Measurements from ENCODE around the gene VWA3A. TPM values are rescaled to one million over a fixed set of nuclear protein-coding genes. Genes with fewer than 3 reads are reported as not detected.
A peak's percentile ranks its signal among the peaks of the same experiment; 100 is the strongest.

VWA3A gene
- total and polyA plus RNA-seq, 7 donors: 0.03 to 0.15 (median 0.12) TPM; not detected in 4

DNA sequence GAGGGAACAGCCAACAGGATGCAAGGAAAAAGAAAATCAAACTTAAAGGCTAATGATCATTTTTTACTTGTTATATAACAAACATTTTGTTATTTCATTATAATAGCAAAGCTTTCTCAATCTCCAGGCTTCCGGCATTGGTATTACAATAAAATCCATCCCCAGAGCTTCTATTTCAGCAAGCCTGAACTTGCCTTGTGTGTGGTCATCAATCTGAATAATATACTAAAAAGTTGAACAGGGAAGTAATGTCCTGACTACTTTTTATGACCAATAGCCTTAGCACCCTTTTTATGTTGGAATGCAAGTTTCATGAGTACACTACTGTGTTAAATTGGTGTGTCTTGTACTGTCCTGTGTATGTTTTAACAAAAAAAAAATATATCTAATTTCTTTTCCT lies 27.1 kb upstream of the VWA3A start:
- no peak for DNase-seq
- intact Hi-C loops (cut with DNase I): no loop called here
- TF ChIP-seq, protein P1, sequence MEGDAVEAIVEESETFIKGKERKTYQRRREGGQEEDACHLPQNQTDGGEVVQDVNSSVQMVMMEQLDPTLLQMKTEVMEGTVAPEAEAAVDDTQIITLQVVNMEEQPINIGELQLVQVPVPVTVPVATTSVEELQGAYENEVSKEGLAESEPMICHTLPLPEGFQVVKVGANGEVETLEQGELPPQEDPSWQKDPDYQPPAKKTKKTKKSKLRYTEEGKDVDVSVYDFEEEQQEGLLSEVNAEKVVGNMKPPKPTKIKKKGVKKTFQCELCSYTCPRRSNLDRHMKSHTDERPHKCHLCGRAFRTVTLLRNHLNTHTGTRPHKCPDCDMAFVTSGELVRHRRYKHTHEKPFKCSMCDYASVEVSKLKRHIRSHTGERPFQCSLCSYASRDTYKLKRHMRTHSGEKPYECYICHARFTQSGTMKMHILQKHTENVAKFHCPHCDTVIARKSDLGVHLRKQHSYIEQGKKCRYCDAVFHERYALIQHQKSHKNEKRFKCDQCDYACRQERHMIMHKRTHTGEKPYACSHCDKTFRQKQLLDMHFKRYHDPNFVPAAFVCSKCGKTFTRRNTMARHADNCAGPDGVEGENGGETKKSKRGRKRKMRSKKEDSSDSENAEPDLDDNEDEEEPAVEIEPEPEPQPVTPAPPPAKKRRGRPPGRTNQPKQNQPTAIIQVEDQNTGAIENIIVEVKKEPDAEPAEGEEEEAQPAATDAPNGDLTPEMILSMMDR (IDR thresholded peaks at IDR 0.05): no peak
- no peaks in the 10 kb centered on the region for H3K36me3 ChIP-seq (ENCODE audit: insufficient read depth in 1 of 2, low read depth in 1 of 2)
- H3K4me3 ChIP-seq: no peak overlapping the region
- peaks cover 2% of the 10 kb centered on the region for H3K4me1 ChIP-seq
- no peak for ATAC-seq
- H3K27me3 ChIP-seq (ENCODE audit: insufficient read depth in 3 of 3, low read length in 2 of 3): no peaks in the 10 kb centered on the region
- no peak overlapping the region for H3K27ac ChIP-seq
- 94 to 100% (median 97%) methylated on average over 1 of the region's 1 CpG for WGBS, 3 donors
- H3K9me3 ChIP-seq: no peaks in the 10 kb centered on the region

GRCh38 chr16:22070361-22071330 lies 21.7 kb upstream of the VWA3A start:
- Histone ChIP-seq H3K27me3 (ENCODE audit: insufficient read depth in 3 of 3, low read length in 2 of 3) (no peaks in the 10 kb centered on the region), H3K36me3 (ENCODE audit: insufficient read depth in 1 of 2, low read depth in 1 of 2) (peaks cover 0 to under 1% of the 10 kb centered on the region in 2 donors), H3K4me3 (peak overlapping the region; percentile 27), H3K9me3 (no peaks in the 10 kb centered on the region), H3K4me1 (peaks cover 7% of the 10 kb centered on the region), H3K27ac (no peak overlapping the region)
- ATAC-seq: peak in 1 of 4 donors; percentile 50
- intact Hi-C loops (cut with DNase I): no loop called here
- WGBS, 3 donors: 40 to 50% (median 43%) methylated on average over 12 of the region's 12 CpGs
- TF ChIP-seq, protein P1 (IDR thresholded peaks at IDR 0.05): no peak
- peak in 1 of 2 donors; percentile 27 for DNase-seq

DNA sequence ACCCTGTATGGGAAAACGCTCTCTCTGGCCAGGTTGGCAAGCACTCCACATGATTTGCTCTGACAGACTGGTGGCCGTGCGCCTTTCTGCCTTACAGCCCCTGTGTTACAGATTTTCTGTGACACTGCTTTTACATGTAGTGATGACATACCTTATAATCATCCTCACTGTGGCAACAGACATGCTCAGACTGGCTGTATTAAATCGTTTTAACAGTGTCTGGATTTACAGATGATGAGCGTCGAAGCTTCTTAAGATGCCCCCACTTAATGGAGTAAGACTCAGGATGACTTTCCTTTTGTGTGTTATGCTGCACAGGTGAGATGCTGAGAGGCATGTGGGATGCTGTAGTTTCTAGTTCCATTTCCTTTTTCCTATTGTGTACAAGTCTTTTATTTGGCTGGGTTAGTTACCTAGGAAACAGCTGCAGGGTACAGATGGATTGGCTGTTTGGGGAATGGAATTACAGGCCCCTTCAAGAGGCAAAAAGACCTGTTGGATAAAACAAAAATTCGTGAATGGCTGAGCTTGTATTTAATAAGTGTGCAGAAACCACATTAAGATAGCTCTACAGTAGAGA lies 20.9 kb upstream of the VWA3A start:
- 63 to 68% (median 66%) methylated on average over 7 of the region's 7 CpGs for WGBS, 3 donors
- Histone ChIP-seq H3K27ac (no peak overlapping the region), H3K27me3 (ENCODE audit: insufficient read depth in 3 of 3, low read length in 2 of 3) (no peaks in the 10 kb centered on the region), H3K4me1 (peaks cover 7% of the 10 kb centered on the region), H3K36me3 (ENCODE audit: insufficient read depth in 1 of 2, low read depth in 1 of 2) (peaks cover 2 to 6% of the 10 kb centered on the region in 2 donors), H3K9me3 (no peaks in the 10 kb centered on the region), H3K4me3 (peak overlapping the region; percentile 27)
- TF ChIP-seq, protein P1 (IDR thresholded peaks at IDR 0.05): no peak
- ATAC-seq: no peak
- intact Hi-C loops (cut with DNase I): no loop called here
- DNase-seq: no peak

- Histone ChIP-seq H3K9me3 (no peaks in the 10 kb centered on the region), H3K4me1 (peaks cover 7% of the 10 kb centered on the region), H3K27me3 (ENCODE audit: insufficient read depth in 3 of 3, low read length in 2 of 3) (peaks cover 0 to 1% (median 0%) of the 10 kb centered on the region in 3 donors), H3K4me3 (no peak overlapping the region), H3K27ac (no peak overlapping the region), H3K36me3 (ENCODE audit: insufficient read depth in 1 of 2, low read depth in 1 of 2) (peaks cover 2 to 11% of the 10 kb centered on the region in 2 donors)
- TF ChIP-seq, protein P1 (IDR thresholded peaks at IDR 0.05): no peak
- DNase-seq (no peak), ATAC-seq (no peak)
- WGBS, 3 donors: 70 to 83% (median 77%) methylated on average over 3 of the region's 3 CpGs
- intact Hi-C loops (cut with DNase I): loop anchor here in 1 of 2 donors (2.0 kb wide), 1 partner anchor 67 kb away; no protein-coding TSS in a partner anchor
These were observed 19.0 kb upstream of the VWA3A start for GRCh38 chr16:22073350-22073749.

Data from psoas muscle (tissue), 8 donors.